HEK293T (cell line): ENCODE data around the gene MRPL48.

Source experiments
- CTCF ChIA-PET: fragments of 350-600 bp; formaldehyde crosslinking; extraction: SDS; loops from one replicate; lab custom pipeline; 2021; ENCODE audit warnings: antibody characterized with exemption, inconsistent platforms; lab: Yijun Ruan, JAX
- POLR2A ChIA-PET: fragments of 350-600 bp; formaldehyde crosslinking; extraction: SDS; loops from one replicate; lab custom pipeline; 2020; ENCODE audit warnings: antibody characterized with exemption, inconsistent platforms; lab: Yijun Ruan, JAX
- DNase-seq: peaks from one replicate; pipeline ENCODE4 v3.0.0; 2012; ENCODE audit warnings: mixed read lengths; ENCODE audit errors: extremely low spot score
- ARNT ChIP-seq: fragments of 450-650 bp; IDR thresholded peaks from 2 replicates; pipeline ENCODE4 v1.6.1; 2017; ENCODE audit warnings: mild to moderate bottlenecking
- BHLHE40 ChIP-seq: fragments of 450-650 bp; IDR thresholded peaks from 2 replicates; pipeline ENCODE4 v1.6.1; 2016; ENCODE audit warnings: mild to moderate bottlenecking, moderate library complexity, borderline replicate concordance
- CTBP1 ChIP-seq: fragments of 450-650 bp; IDR thresholded peaks from 2 replicates; pipeline ENCODE4 v1.6.1; 2016; ENCODE audit warnings: borderline replicate concordance
- ELF4 ChIP-seq: fragments of 450-650 bp; IDR thresholded peaks from 2 replicates; pipeline ENCODE4 v1.6.1; 2017; ENCODE audit warnings: antibody characterized with exemption
- FOXA1 ChIP-seq: fragments of 450-650 bp; IDR thresholded peaks from 2 replicates; pipeline ENCODE4 v1.6.1; 2016; ENCODE audit warnings: mild to moderate bottlenecking
- FOXK2 ChIP-seq: fragments of 450-650 bp; IDR thresholded peaks from 2 replicates; pipeline ENCODE4 v1.6.1; 2016; ENCODE audit warnings: mild to moderate bottlenecking
- FOXM1 ChIP-seq: fragments of 450-650 bp; IDR thresholded peaks from 2 replicates; pipeline ENCODE4 v1.6.1; 2017; ENCODE audit warnings: mild to moderate bottlenecking, borderline replicate concordance
- HDGF ChIP-seq: fragments of 450-650 bp; IDR thresholded peaks from 2 replicates; pipeline ENCODE4 v1.6.1; 2017; ENCODE audit warnings: antibody characterized with exemption, borderline replicate concordance
- L3MBTL2 ChIP-seq: fragments of 450-650 bp; conservative IDR thresholded peaks from 2 replicates; pipeline ENCODE4 v1.6.1; 2016; ENCODE audit warnings: mild to moderate bottlenecking
- LEF1 ChIP-seq: fragments of 450-650 bp; IDR thresholded peaks from 2 replicates; pipeline ENCODE4 v1.6.1; 2017; ENCODE audit warnings: mild to moderate bottlenecking, borderline replicate concordance
- NFRKB ChIP-seq: fragments of 450-650 bp; IDR thresholded peaks from 2 replicates; pipeline ENCODE4 v1.6.1; 2016; ENCODE audit warnings: mild to moderate bottlenecking, moderate library complexity
- PKNOX1 ChIP-seq: fragments of 450-650 bp; IDR thresholded peaks from 2 replicates; pipeline ENCODE4 v1.6.1; 2016
- SP1 ChIP-seq: fragments of 450-650 bp; IDR thresholded peaks from 2 replicates; pipeline ENCODE4 v1.6.1; 2017
- SUZ12 ChIP-seq: fragments of 450-650 bp; IDR thresholded peaks from 2 replicates; pipeline ENCODE4 v1.6.1; 2016; ENCODE audit warnings: mild to moderate bottlenecking
- TARDBP ChIP-seq: fragments of 450-650 bp; IDR thresholded peaks from 2 replicates; pipeline ENCODE4 v1.6.1; 2016
- ZNF384 ChIP-seq: fragments of 450-650 bp; IDR thresholded peaks from 2 replicates; pipeline ENCODE4 v1.6.1; 2016

Gene MRPL48

DNA sequence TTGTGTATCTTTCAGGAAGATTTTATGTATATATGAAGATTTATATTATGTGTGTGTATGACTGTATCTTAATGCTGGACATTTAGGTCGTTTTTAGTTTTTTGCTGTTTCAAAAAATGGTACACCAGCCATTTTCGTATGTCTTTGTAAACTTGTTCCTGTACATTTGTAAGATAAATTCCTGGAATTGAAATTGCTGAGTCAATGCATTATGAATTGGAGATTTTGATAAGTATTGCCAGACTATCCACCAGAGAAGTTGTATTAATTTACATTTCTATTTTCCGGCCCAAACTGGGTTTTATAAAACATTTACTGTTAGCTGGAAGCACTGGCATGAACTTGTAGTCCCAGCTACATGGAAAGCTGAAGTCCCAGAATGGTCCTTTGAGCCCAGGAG is 24.6 kb downstream of the MRPL48 start:
- TF ChIP-seq BHLHE40 = no peak
- no peak for TF ChIP-seq HDGF
- TF ChIP-seq L3MBTL2 = no peak
- TF ChIP-seq ELF4 = no peak
- TF ChIP-seq TARDBP = no peak
- no peak for TF ChIP-seq LEF1
- TF ChIP-seq FOXK2 = no peak
- no peak for TF ChIP-seq ZNF384
- no peak for TF ChIP-seq PKNOX1
- TF ChIP-seq CTBP1 = no peak
- TF ChIP-seq FOXM1 = no peak
- no peak for TF ChIP-seq FOXA1
- TF ChIP-seq SUZ12 = no peak
- no peak for TF ChIP-seq ARNT
- no peak for TF ChIP-seq SP1
- TF ChIP-seq NFRKB = no peak
- ChIA-PET POLR2A (no interaction called here), CTCF (no interaction called here)
- no peak for DNase-seq

DNA sequence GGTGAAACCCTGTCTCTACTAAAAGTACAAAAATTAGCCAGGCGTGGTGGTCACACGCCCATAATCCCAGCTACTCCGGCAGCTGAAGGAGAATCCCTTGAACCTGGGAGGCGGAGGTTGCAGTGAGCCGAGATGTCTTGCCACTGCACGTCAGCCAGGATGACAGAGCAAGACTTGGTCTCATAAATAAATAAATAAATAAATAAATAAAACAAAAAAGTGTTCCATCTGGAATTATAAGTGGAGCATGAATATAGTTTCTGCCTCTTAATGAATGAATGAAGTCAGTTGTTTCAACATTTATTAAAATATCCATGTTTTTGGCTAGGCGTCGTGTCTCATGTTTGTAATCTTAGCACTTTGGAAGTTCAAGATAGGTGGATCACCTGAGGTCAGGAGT is 27.1 kb downstream of the MRPL48 start:
- no peak for TF ChIP-seq ELF4
- TF ChIP-seq FOXA1 = no peak
- no peak for TF ChIP-seq FOXM1
- TF ChIP-seq HDGF = no peak
- TF ChIP-seq SUZ12 = no peak
- POLR2A ChIA-PET = no interaction called here
- DNase-seq = no peak
- CTCF ChIA-PET = no interaction called here

- POLR2A ChIA-PET = no interaction called here
- CTCF ChIA-PET = interaction anchor here (0.6 kb wide), 1 partner anchor 69 kb away, joined by 3 read pairs; no protein-coding TSS in a partner anchor
- DNase-seq = no peak
- no peak for TF ChIP-seq ZNF384
- no peak for TF ChIP-seq FOXA1
Measured at GRCh38 chr11:73818846-73819245, 31.2 kb downstream of the MRPL48 start.

- TF ChIP-seq ELF4 (no peak), PKNOX1 (no peak), SP1 (no peak)
- ChIA-PET CTCF (no interaction called here), POLR2A (no interaction called here)
- no peak for DNase-seq
Measured at GRCh38 chr11:73830261-73830660, 42.6 kb downstream of the MRPL48 start.

- ChIA-PET POLR2A (no interaction called here), CTCF (no interaction called here)
- DNase-seq = no peak
- no peak for TF ChIP-seq ELF4
- no peak for TF ChIP-seq BHLHE40
- TF ChIP-seq SUZ12 = no peak
- no peak for TF ChIP-seq ARNT
- no peak for TF ChIP-seq ZNF384
- no peak for TF ChIP-seq SP1
- TF ChIP-seq FOXA1 = no peak
- no peak for TF ChIP-seq TARDBP
- TF ChIP-seq CTBP1 = no peak
- TF ChIP-seq NFRKB = no peak
- no peak for TF ChIP-seq FOXK2
Measured at GRCh38 chr11:73833067-73833466, 45.4 kb downstream of the MRPL48 start.

DNA sequence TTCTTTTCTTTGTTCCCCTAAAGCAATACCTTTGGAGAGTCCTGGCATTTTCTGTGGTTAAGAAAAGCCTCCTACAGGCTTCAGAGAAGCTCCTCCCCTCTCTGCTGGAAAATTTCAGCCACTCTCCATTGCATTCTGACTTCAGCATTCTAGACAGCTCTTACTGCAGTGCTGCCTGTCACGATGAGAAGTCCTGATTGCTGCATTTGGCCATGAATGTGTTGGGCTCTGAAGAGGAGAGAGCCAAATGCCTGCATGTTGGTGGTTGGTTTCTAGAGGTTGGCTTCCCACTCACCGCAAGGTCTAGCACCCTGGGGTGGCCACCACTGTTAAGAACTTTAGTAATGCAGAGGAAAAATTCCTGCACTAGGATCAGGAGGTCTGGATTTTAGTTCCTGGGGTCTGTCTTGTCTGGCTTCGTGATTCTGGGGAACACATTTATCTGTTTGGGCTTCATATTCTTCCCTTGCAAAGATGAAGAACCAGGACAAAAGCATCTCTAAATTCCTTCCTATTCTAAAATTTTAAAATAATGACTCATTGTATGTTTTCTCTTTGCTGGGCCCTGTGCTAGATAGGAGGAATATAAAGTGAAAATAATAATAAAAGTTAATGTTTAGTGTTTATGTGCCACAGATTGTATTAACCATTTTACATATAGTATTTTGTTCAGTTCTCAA is 50.9 kb downstream of the MRPL48 start:
- POLR2A ChIA-PET = no interaction called here
- no peak for TF ChIP-seq SP1
- TF ChIP-seq FOXM1 = no peak
- no peak for TF ChIP-seq FOXA1
- TF ChIP-seq L3MBTL2 = no peak
- TF ChIP-seq ELF4 = no peak
- no peak for DNase-seq
- CTCF ChIA-PET = no interaction called here

GRCh38 chr11:73839123-73839457 is 51.4 kb downstream of the MRPL48 start:
- no peak for TF ChIP-seq FOXM1
- no peak for TF ChIP-seq ELF4
- TF ChIP-seq FOXA1 = no peak
- no peak for TF ChIP-seq HDGF
- TF ChIP-seq BHLHE40 = no peak
- TF ChIP-seq CTBP1 = no peak
- no peak for TF ChIP-seq FOXK2
- no peak for TF ChIP-seq SUZ12
- TF ChIP-seq L3MBTL2 = no peak
- TF ChIP-seq SP1 = no peak
- no peak for DNase-seq
- CTCF ChIA-PET = no interaction called here
- POLR2A ChIA-PET = no interaction called here
